HG02970 (cell line): ENCODE results near the gene AGFG2.
A peak's percentile ranks its signal among the peaks of the same experiment; 100 is the strongest.
"Not testable (repeated sequence)": the region's sequence is repeated elsewhere in the genome, so short reads cannot be mapped to it uniquely, and the experiment has no call there.

Experiments
- ATAC-seq: cut with Tn5 transposase; IDR thresholded peaks from one replicate; pipeline ENCODE4 v1.9.1; 2021; ENCODE audit warnings: mild to moderate bottlenecking, moderate library complexity, moderate number of reproducible peaks; ENCODE audit not compliant: unreplicated experiment, low FRiP score

The AGFG2 gene

GRCh38 chr7:100519580-100519979, 19.4 kb upstream of the AGFG2 start:
- ATAC-seq: no peak

- ATAC-seq: no peak
These were observed 18.9 kb upstream of the AGFG2 start for GRCh38 chr7:100520138-100520537.

DNA sequence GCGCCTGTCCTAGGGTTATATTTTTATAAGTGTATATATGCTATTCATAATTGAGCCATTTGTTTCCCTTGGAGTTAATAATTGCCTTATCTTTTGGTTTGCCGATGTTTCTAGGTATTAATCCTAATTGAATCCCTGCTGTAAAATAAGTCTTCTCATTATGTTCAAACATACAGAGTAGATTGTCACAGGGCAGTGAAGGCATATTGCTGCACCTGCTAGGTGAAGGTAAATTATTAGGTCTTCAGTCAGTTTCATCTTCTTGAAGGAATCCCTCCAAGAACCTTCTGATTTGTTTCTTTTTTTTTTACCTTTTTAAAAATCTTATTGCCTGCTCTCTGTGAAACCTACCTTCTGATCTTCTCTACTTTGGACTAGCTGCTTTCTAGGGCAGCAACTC, 17.9 kb upstream of the AGFG2 start:
- ATAC-seq: no peak

- ATAC-seq: not testable (repeated sequence)
These were observed 17.0 kb upstream of the AGFG2 start for GRCh38 chr7:100521909-100522593.

DNA sequence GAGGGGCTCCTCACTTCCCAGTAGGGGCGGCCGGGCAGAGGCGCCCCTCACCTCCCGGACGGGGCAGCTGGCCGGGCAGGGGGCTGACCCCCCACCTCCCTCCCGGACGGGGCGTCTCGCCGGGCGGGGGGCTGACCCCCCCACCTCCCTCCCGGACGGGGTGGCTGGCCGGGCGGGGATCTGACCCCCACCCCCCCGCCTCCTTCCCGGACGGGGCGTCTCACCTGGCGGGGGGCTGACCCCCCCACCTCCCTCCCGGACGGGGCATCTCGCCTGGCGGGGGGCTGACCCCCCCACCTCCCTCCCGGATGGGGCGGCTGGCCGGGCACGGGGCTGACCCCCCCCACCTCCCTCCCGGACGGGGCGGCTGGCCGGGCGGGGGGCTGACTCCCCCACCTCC, 15.8 kb upstream of the AGFG2 start:
- not testable (repeated sequence) for ATAC-seq

DNA sequence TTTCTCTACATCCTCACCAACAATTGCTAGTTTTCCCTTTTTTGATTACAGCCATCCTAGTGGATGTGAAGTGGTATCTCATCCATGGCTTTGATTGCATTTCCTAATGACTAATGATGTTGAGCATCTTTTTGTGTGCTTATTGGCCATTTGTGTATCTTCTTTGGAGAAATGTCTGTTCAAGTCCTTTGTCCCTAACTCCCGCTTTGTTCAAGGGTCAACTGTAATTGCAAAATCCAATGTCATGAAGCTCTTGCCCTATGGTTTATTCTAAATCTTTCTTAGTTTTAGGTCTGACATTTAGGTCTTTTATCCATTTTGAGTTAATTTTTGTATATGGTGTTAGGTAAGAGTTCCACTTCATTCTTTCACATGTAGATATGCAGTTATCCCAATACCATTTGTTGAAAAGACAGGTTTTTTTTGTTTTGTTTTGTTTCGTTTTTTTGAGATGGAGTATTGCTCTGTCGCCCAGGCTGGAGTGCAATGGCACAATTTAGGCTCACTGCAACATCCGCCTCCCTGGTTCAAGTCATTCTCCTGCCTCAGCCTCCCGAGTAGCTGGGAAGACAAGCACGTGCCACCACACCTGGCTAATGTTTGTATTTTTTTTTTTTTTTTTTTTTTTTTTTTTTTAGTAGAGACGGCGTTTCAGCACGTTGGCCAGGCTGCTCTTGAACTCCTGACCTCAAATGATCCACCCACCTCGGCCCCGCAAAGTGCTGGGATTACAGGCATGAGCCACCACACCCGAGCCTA, 10.7 kb upstream of the AGFG2 start:
- not testable (repeated sequence) for ATAC-seq

DNA sequence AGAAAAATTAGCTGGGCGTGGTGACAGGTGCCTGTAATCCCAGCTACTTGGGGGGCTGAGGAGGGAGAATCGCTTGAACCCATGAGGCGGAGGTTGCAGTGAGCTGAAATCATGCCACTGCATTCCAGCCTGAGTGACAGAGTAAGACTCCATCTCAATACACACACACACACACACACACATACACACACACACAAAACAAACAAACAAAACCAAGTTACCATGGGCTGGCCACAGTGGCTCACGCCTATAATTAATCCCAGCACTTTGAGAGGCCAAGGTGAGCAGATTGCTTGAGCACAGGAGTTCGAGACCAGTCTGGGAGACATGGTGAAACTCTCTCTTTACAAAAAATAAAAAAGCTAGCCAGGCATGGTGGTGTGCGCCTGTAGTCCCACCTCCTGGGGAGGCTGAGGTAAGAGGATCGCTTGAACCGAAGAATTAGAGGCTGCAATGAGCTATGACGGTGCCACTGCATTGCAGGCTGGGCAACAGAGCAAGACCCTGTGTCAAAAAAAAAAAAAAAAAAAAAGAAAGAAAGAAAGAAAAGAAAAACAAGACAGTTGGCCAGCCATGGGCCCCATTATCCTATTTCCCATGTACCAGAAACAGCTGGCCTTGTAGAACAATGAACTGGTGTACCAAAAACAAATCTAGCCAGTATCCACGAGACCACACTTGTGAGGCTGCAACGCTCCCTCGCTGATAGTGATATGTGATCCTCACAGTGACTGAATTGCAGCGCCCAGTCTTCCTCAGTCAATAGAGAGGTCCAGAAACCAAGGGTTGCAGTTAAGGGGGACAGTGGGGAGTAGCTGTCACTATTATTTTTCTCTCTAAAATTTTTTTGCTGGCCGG, 6.6 kb upstream of the AGFG2 start:
- ATAC-seq: no peak

GRCh38 chr7:100535982-100536381, 3.0 kb upstream of the AGFG2 start:
- not testable (repeated sequence) for ATAC-seq

DNA sequence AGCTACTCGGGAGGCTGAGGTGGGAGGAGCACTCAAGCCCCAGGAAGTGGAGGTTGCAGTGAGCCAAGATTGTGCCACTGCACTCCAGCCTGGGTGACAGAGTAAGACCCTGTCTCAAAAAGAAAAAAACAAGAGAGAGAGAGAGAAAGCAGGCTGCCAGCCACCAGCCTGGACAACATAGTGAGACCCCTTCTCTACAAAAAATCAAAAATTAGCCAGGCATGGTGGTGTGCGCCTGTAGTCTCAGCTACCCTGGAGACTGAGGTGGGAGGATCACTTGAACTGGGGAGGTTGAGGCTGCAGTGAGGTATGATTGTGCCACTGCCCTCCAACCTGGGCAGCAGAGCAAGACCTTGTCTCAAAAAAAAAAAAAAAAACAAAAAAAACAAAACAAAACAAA, 2.3 kb upstream of the AGFG2 start:
- ATAC-seq: not testable (repeated sequence)

DNA sequence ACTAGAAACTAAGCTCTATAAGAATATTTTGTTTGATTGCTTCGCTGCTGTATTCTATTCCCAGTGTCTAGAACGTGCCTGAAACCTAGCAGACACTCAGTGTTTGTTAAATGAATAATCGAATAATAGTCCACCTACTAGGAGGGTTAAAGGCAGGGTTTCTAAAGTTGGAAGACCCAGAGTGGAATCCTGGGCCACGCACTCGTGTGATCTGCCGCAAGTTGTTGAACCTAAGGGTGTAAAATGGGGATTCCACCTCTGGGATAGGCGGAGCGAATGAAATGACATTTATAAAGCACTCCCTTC, 702 bp upstream of the AGFG2 start:
- ATAC-seq: no peak

DNA sequence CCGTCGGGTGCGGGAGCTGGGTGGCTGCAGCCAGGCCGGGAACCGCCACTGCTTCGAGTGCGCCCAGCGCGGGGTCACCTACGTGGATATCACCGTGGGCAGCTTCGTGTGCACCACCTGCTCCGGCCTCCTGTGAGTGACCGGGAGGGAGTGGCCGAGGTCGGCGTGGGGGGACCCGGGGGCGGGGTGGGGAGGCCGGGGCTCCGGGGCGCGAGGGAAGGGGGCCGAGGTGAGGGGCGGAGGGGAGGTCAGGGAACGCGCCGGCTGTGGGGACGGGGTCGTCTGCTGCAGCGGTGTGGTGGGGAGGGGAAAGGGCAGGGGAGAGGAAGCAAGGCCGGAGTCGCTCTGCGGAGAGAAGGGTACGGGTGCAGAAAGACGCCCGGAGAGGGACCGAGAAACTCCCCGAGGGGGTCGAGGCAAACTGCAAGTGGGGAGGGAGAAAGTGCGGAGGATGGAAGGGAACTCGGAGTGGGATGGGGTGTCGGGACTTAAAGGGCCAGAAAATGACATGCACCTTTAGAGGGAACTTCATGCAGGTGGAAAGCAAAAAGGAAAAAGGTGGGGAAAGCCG, 518 bp downstream of the AGFG2 start:
- no peak for ATAC-seq

- no peak for ATAC-seq
These were observed 1.2 kb downstream of the AGFG2 start for GRCh38 chr7:100540073-100540723.

- not testable (repeated sequence) for ATAC-seq
These were observed 2.3 kb downstream of the AGFG2 start for GRCh38 chr7:100541309-100541708.

DNA sequence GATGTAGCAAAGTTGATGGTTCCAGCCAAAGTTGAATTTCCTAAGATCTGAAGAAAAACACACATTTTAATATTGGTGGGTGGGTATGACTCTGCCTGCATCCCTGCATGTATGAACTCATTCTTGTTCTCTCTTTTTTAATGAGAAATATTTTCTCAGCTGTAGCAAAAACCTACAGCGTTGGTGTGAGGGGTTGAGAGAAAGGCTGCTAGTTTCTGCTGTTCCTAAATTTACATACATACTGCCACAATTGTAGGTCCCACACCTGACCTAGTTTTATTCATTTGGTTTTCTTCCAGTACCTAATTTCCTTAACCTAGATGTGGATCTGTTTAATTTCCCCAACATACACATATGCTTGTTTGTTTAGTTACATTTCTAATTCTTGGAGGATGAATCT, 4.6 kb downstream of the AGFG2 start:
- no peak for ATAC-seq

DNA sequence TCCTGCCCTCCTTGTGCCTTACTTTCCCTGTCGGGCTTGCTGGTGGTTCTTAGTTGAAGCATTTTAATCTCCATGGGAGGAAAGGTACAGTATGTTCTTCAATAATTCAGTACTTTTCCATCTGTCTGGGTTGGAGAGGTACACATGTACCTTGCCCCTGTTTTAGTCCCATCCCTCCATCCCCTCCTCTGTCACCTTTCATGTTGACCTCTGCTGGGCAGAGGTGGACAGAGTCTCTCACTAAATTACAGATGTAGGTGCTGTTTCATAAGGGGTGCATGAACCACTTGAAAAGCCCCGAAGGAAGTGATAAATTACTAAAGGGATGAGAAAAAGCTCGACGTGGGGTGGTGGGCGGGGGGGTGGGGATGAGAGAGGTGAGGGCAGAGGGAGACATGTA, 5.4 kb downstream of the AGFG2 start:
- no peak for ATAC-seq

GRCh38 chr7:100544967-100545359, 6.0 kb downstream of the AGFG2 start:
- ATAC-seq: no peak

GRCh38 chr7:100545360-100546128, 6.5 kb downstream of the AGFG2 start:
- peak; percentile 43 for ATAC-seq

GRCh38 chr7:100546129-100546925, 7.3 kb downstream of the AGFG2 start:
- no peak for ATAC-seq
